A549 treated with AZD2906 at 1 μM for 4 hours (cell line): ENCODE data around the gene RDH13. TPM values are rescaled to one million over a fixed set of nuclear protein-coding genes. Genes with fewer than 3 reads are reported as not detected.

Experiments used
- total RNA-seq: library from RNA; stranded (reverse); fragments of 200-300 nt; extraction: Qiagen RNA extraction; gene quantifications from 5 replicates; pipeline ENCODE4 v1.2.3, GENCODE V29; 2022

Gene RDH13, protein sequence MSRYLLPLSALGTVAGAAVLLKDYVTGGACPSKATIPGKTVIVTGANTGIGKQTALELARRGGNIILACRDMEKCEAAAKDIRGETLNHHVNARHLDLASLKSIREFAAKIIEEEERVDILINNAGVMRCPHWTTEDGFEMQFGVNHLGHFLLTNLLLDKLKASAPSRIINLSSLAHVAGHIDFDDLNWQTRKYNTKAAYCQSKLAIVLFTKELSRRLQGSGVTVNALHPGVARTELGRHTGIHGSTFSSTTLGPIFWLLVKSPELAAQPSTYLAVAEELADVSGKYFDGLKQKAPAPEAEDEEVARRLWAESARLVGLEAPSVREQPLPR
- total RNA-seq = 16.3 to 22.1 TPM (median 20.4 TPM) in 5 replicates

DNA sequence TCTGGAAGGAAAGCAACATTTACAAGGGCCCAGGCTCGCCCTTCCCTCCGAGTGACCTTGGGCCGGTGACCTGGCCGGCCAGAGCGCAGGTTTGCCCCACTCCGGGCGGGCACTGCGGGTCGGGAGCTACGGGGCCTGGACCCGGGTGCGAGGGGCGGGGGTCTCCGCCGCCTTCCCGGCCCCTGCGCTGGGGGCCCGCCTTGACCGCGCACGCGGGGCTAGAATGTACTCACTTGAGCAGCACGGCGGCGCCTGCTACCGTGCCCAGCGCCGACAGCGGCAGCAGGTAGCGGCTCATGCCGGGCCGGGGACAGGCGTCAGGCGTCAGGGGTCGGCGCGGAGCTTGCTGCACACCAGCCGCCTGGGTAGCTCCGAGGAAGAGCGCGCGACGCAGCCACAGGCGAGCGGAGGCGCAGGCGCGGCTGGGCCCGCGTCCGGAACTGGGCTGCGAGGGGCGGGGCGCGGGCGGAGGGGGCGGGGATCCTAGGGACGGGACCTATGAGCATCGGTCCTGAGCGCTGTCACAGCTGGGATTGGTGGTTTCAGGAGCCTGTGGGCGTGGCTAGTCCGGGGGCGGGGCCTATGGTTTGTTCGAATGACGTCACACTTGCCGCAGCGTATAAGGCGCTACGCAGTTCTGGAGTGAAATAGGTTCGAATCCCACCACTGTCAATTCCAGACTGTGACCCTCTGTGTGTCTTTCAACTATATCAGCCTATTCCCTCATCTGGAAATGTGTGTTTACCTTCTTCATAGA lies at the start of gene RDH13:
Gene RDH13, minus strand, starts transcription at position 414 of the 757 bp plus-strand sequence. Its CDS starts 116 bp downstream, at position 298.

DNA sequence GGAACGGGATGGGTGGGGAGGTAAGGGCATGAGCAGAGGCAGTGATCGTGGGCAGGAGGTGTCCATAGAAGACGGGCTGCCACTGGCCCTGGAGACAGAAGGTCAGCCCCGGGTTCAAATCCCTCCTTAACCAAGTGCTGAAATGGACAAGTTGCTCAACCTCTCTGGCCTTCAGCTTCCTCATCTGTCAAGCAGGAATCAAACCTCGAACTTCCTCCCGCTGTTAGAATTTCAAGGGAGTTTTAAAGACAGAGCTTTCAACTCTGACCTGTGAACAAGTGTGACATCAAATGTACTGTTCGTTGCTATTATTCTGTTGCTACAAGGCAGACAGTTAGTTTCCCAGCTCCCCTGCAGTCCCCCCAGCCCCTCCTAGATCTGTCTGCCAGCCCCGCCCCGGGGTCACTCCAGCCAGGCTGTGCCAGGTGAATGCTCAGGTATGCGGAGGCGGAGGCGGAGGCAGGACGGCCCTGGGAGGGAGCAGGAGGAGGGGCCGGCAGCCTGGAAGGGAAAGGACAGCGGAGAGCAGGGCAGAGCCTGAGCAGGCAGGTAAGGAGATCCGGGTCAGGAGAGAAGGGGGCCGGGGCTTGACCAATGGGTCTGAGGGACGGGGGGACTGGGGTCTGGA lies 12.5 kb upstream of the RDH13 start, which contains the start of gene EPS8L1:
Gene EPS8L1, plus strand, starts transcription at position 499 of the 628 bp plus-strand sequence. CDS start 576 bp downstream, outside the sequence.

Other genes starting within 250 kb of the RDH13 start
- gene KIR3DL1, start 246.7 kb downstream of the RDH13 start, total RNA-seq = not detected in 5 replicates
- gene KIR2DS4, start 230.5 kb downstream of the RDH13 start, total RNA-seq = not detected in 5 replicates
- not detected in 5 replicates for gene KIR3DL2, start 212.7 kb downstream of the RDH13 start, total RNA-seq
- not detected in 5 replicates for gene FCAR, start 188.9 kb downstream of the RDH13 start, total RNA-seq
- gene NCR1, start 157.0 kb downstream of the RDH13 start, total RNA-seq = not detected in 5 replicates
- gene NLRP7, start 115.6 kb downstream of the RDH13 start, total RNA-seq = 0.01 to 0.13 TPM (median 0.02 TPM) in 3 of 5 replicates, not detected in the others
- gene NLRP2, start 96.8 kb downstream of the RDH13 start, total RNA-seq = 24.7 to 26.9 TPM (median 25.3 TPM) in 5 replicates
- gene GP6, start 24.9 kb downstream of the RDH13 start, total RNA-seq = 0.04 to 0.23 TPM (median 0.07 TPM) in 5 replicates
- 3.2 to 6.5 TPM (median 5.6 TPM) in 5 replicates for gene EPS8L1, start 12.7 kb upstream of the RDH13 start, total RNA-seq
- gene PPP1R12C, start 54.5 kb upstream of the RDH13 start, total RNA-seq = 55.2 to 86.5 TPM (median 80.7 TPM) in 5 replicates
- gene TNNT1, start 86.1 kb upstream of the RDH13 start, total RNA-seq = 108 to 151 TPM (median 139 TPM) in 5 replicates
- gene TNNI3, start 94.6 kb upstream of the RDH13 start, total RNA-seq = 5.9 to 8.2 TPM (median 7.5 TPM) in 5 replicates
- 4.6 to 5.9 TPM (median 5.4 TPM) in 5 replicates for gene DNAAF3, start 103.5 kb upstream of the RDH13 start, total RNA-seq
- gene SYT5, start 117.1 kb upstream of the RDH13 start, total RNA-seq = 1.9 to 5.0 TPM (median 3.5 TPM) in 5 replicates
- gene PTPRH, start 146.4 kb upstream of the RDH13 start, total RNA-seq = 2.8 to 4.5 TPM (median 3.7 TPM) in 5 replicates
- gene TMEM86B, start 165.6 kb upstream of the RDH13 start, total RNA-seq = 1.8 to 4.7 TPM (median 4.1 TPM) in 5 replicates
- gene PPP6R1, start 195.9 kb upstream of the RDH13 start, total RNA-seq = 84.6 to 114 TPM (median 113 TPM) in 5 replicates
- 121 to 154 TPM (median 139 TPM) in 5 replicates for gene HSPBP1, start 217.0 kb upstream of the RDH13 start, total RNA-seq
- 2.8 to 3.4 TPM (median 3.3 TPM) in 5 replicates for gene BRSK1, start 220.8 kb upstream of the RDH13 start, total RNA-seq